H9 (cell line): ENCODE measurements around the gene ECEL1. TPM values are rescaled to one million over a fixed set of nuclear protein-coding genes. Genes with fewer than 3 reads are reported as not detected.

Experiments
- DNase-seq: peaks from one replicate; pipeline ENCODE4 v3.0.0-alpha.2; 2017
- H2AFZ ChIP-seq: one replicate; pipeline ENCODE4 v1.6.1; 2013; ENCODE audit warnings: mild to moderate bottlenecking, low read length, control low read depth, moderate library complexity
- H2AK5ac ChIP-seq: 2 replicates; pipeline ENCODE4 v1.6.1; 2013; ENCODE audit warnings: low read length, control low read depth, mixed read lengths; ENCODE audit not compliant: insufficient read length
- H2BK120ac ChIP-seq: one replicate; pipeline ENCODE4 v1.6.1; 2013; ENCODE audit warnings: low read depth, mild to moderate bottlenecking, low read length, control low read depth, inconsistent platforms; ENCODE audit not compliant: poor library complexity, severe bottlenecking
- H2BK12ac ChIP-seq: 2 replicates; pipeline ENCODE4 v1.6.1; 2013; ENCODE audit warnings: low read length, control low read depth, mixed read lengths, low read depth; ENCODE audit not compliant: insufficient read length
- H2BK15ac ChIP-seq: 2 replicates; pipeline ENCODE4 v1.6.1; 2013; ENCODE audit warnings: low read depth, low read length, control low read depth
- H2BK20ac ChIP-seq: one replicate; pipeline ENCODE4 v1.6.1; 2013; ENCODE audit warnings: low read depth, mild to moderate bottlenecking, low read length, control low read depth, inconsistent platforms; ENCODE audit not compliant: poor library complexity, severe bottlenecking
- H2BK5ac ChIP-seq: 2 replicates; pipeline ENCODE4 v1.6.1; 2013; ENCODE audit warnings: low read length, control low read depth, mixed read lengths; ENCODE audit not compliant: insufficient read length
- H3K14ac ChIP-seq: 2 replicates; pipeline ENCODE4 v1.6.1; 2013; ENCODE audit warnings: low read length, control low read depth; ENCODE audit not compliant: insufficient read depth
- H3K18ac ChIP-seq: 2 replicates; pipeline ENCODE4 v1.6.1; 2013; ENCODE audit warnings: low read depth, mild to moderate bottlenecking, mixed read lengths, low read length, control low read depth; ENCODE audit not compliant: insufficient read length
- H3K23ac ChIP-seq: 2 replicates; pipeline ENCODE4 v1.6.1; 2013; ENCODE audit warnings: low read length, control low read depth, mixed read lengths, low read depth; ENCODE audit not compliant: insufficient read length
- H3K23me2 ChIP-seq: 2 replicates; pipeline ENCODE4 v1.6.1; 2013; ENCODE audit warnings: low read depth, mild to moderate bottlenecking, mixed read lengths, low read length, control low read depth; ENCODE audit not compliant: insufficient read length, poor library complexity, severe bottlenecking
- H3K27ac ChIP-seq: 2 replicates; pipeline ENCODE4 v1.5.1; 2013; ENCODE audit warnings: low read length, control low read depth, mixed read lengths, low read depth; ENCODE audit not compliant: insufficient read length
- H3K27me3 ChIP-seq: 2 replicates; pipeline ENCODE4 v1.6.1; 2013; ENCODE audit warnings: low read length, control low read depth, inconsistent platforms; ENCODE audit not compliant: insufficient read depth
- H3K4ac ChIP-seq: 2 replicates; pipeline ENCODE4 v1.6.1; 2013; ENCODE audit warnings: low read depth, mild to moderate bottlenecking, control low read depth, inconsistent platforms, low read length, moderate library complexity
- H3K4me1 ChIP-seq: 2 replicates; pipeline ENCODE4 v1.6.1; 2013; ENCODE audit warnings: low read length, control low read depth, inconsistent platforms; ENCODE audit not compliant: insufficient read depth
- H3K4me2 ChIP-seq: 2 replicates; pipeline ENCODE4 v1.6.1; 2013; ENCODE audit warnings: low read length, control low read depth, mixed read lengths; ENCODE audit not compliant: insufficient read length, insufficient read depth
- H3K56ac ChIP-seq: 2 replicates; pipeline ENCODE4 v1.6.1; 2013; ENCODE audit warnings: low read depth, mild to moderate bottlenecking, mixed read lengths, low read length, control low read depth; ENCODE audit not compliant: insufficient read length
- H3K79me1 ChIP-seq: 2 replicates; pipeline ENCODE4 v1.6.1; 2013; ENCODE audit warnings: low read depth, mild to moderate bottlenecking, moderate library complexity, low read length, control low read depth, inconsistent platforms; ENCODE audit not compliant: insufficient read depth, poor library complexity, severe bottlenecking
- H3K79me2 ChIP-seq: 2 replicates; pipeline ENCODE4 v1.6.1; 2013; ENCODE audit warnings: low read length, control low read depth, inconsistent platforms; ENCODE audit not compliant: insufficient read depth
- H3K9ac ChIP-seq: 2 replicates; pipeline ENCODE4 v1.6.1; 2013; ENCODE audit warnings: low read length, control low read depth, mixed read lengths; ENCODE audit not compliant: insufficient read length; ENCODE audit errors: extremely low read depth
- H3K9me3 ChIP-seq: one replicate; pipeline ENCODE4 v1.6.1; 2013; ENCODE audit warnings: low read depth, low read length, inconsistent platforms; ENCODE audit not compliant: control insufficient read depth
- H3T11ph ChIP-seq: one replicate; pipeline ENCODE4 v1.6.1; 2013; ENCODE audit warnings: mild to moderate bottlenecking, low read length, control low read depth, inconsistent platforms
- H4K20me1 ChIP-seq: one replicate; pipeline ENCODE4 v1.6.1; 2013; ENCODE audit not compliant: control insufficient read depth, insufficient read length, insufficient read depth
- H4K5ac ChIP-seq: 2 replicates; pipeline ENCODE4 v1.6.1; 2013; ENCODE audit warnings: low read depth, mild to moderate bottlenecking, mixed read lengths, low read length, control low read depth; ENCODE audit not compliant: insufficient read length
- H4K8ac ChIP-seq: replicated peaks from 2 replicates; pipeline ENCODE4 v1.6.1; 2013; ENCODE audit warnings: low read length, control low read depth, mixed read lengths, low read depth; ENCODE audit not compliant: insufficient read length
- H4K91ac ChIP-seq: 2 replicates; pipeline ENCODE4 v1.6.1; 2013; ENCODE audit warnings: low read depth, mild to moderate bottlenecking, moderate library complexity, mixed read lengths, low read length, control low read depth; ENCODE audit not compliant: insufficient read length
- H3K27ac Mint-ChIP-seq, 3 experiments: 2 replicates in 2 of 3; 3 replicates in 1 of 3; pipeline ENCODE4 v1.8.0; 2020 to 2021; ENCODE audit warnings: mixed read lengths in 3 of 3, mild to moderate bottlenecking in 1 of 3, moderate library complexity in 1 of 3
- H3K27me3 Mint-ChIP-seq: 2 replicates; pipeline ENCODE4 v1.8.0; 2021; ENCODE audit warnings: low read depth, mild to moderate bottlenecking, moderate library complexity, mixed read lengths
- H3K36me3 Mint-ChIP-seq, 3 experiments: 2 replicates in 2 of 3; 3 replicates in 1 of 3; pipeline ENCODE4 v1.8.0; 2020 to 2021; ENCODE audit warnings: low read depth in 3 of 3, mixed read lengths in 3 of 3; ENCODE audit not compliant: insufficient read depth in 1 of 3
- H3K4me1 Mint-ChIP-seq, 2 experiments: 2 replicates each; pipeline ENCODE4 v1.8.0; 2020; ENCODE audit warnings: mixed read lengths in 2 of 2
- H3K4me3 Mint-ChIP-seq, 2 experiments: 2 replicates in 1 of 2; 3 replicates in 1 of 2; pipeline ENCODE4 v1.8.0; 2020 to 2021; ENCODE audit warnings: mild to moderate bottlenecking in 2 of 2, mixed read lengths in 2 of 2, moderate library complexity in 1 of 2
- H3K9me3 Mint-ChIP-seq, 2 experiments: 2 replicates in 1 of 2; 3 replicates in 1 of 2; pipeline ENCODE4 v1.8.0; 2020; ENCODE audit warnings: mild to moderate bottlenecking in 2 of 2, mixed read lengths in 2 of 2, moderate library complexity in 1 of 2
- WGBS: extraction: QIAGEN DNeasy Blood & Tissue Kit; methylation state at CpG from one replicate; pipeline ENCODE4 v1.1.7; 2013; ENCODE audit warnings: missing lambda C conversion rate, low lambda C conversion rate, mixed read lengths; ENCODE audit not compliant: insufficient read length; ENCODE audit errors: extremely low coverage; 5-methylcytosine and 5-hydroxymethylcytosine counted together
- total RNA-seq: library from RNA; stranded (reverse); gene quantifications from 2 replicates; pipeline ENCODE4 v1.2.1, GENCODE V29; 2021
- TF ChIP-seq, protein P1 (sequence below): fragments of 200-600 bp; sonication (generic); conservative IDR thresholded peaks from 3 replicates; pipeline ENCODE4 v1.8.0; 2021; ENCODE audit warnings: antibody characterized with exemption, mild to moderate bottlenecking

ECEL1 gene
- total RNA-seq, 1 experiment from 2014 or later, result 8.4 TPM

- H4K8ac ChIP-seq, result no peak overlapping the region
- H2BK20ac ChIP-seq, result no peak overlapping the region
- peaks cover 9% of the 10 kb centered on the region for H3K23me2 ChIP-seq
- Mint-ChIP-seq H3K27me3 (peaks cover 87% of the 10 kb centered on the region), H3K4me1 (peaks cover 20 to 34% of the 10 kb centered on the region in 2 experiments), H3K36me3 (peaks cover 0 to 8% (median 0%) of the 10 kb centered on the region in 3 experiments; a peak in 3 of 7 replicates), H3K27ac (no peak overlapping the region), H3K4me3 (peak overlapping the region; percentile 55 to 77), H3K9me3 (no peaks in the 10 kb centered on the region; a peak in 1 of 5 replicates)
- H2AFZ ChIP-seq, result no peak overlapping the region
- H3K9me3 ChIP-seq, result no peaks in the 10 kb centered on the region
- no peak overlapping the region for H2BK15ac ChIP-seq
- TF ChIP-seq, protein P1, sequence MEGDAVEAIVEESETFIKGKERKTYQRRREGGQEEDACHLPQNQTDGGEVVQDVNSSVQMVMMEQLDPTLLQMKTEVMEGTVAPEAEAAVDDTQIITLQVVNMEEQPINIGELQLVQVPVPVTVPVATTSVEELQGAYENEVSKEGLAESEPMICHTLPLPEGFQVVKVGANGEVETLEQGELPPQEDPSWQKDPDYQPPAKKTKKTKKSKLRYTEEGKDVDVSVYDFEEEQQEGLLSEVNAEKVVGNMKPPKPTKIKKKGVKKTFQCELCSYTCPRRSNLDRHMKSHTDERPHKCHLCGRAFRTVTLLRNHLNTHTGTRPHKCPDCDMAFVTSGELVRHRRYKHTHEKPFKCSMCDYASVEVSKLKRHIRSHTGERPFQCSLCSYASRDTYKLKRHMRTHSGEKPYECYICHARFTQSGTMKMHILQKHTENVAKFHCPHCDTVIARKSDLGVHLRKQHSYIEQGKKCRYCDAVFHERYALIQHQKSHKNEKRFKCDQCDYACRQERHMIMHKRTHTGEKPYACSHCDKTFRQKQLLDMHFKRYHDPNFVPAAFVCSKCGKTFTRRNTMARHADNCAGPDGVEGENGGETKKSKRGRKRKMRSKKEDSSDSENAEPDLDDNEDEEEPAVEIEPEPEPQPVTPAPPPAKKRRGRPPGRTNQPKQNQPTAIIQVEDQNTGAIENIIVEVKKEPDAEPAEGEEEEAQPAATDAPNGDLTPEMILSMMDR, result no peak
- H2BK5ac ChIP-seq, result no peak overlapping the region
- peaks cover 34% of the 10 kb centered on the region for H3K27me3 ChIP-seq
- H3K56ac ChIP-seq, result no peak overlapping the region
- peak; percentile 49 for DNase-seq
- no CpG with 5 or more reads among the region's 74 CpGs for WGBS
- no peak overlapping the region for H3K18ac ChIP-seq
- no peak overlapping the region for H4K91ac ChIP-seq
- H3K23ac ChIP-seq, result no peak overlapping the region
- H2BK120ac ChIP-seq, result no peak overlapping the region
- peaks cover 2% of the 10 kb centered on the region; the same call in 1 of the 2 replicates for H3K4me1 ChIP-seq
- peak overlapping the region; percentile 17; the same call in 1 of the 2 replicates for H3K14ac ChIP-seq
- no peaks in the 10 kb centered on the region for H3K79me1 ChIP-seq
- H3T11ph ChIP-seq, result no peak overlapping the region
- no peak overlapping the region for H3K9ac ChIP-seq
- peak overlapping the region; percentile 48 for H3K4me2 ChIP-seq
- no peak overlapping the region for H2AK5ac ChIP-seq
- H3K4ac ChIP-seq, result no peak overlapping the region
- no peak overlapping the region for H3K27ac ChIP-seq
- no peak overlapping the region for H4K5ac ChIP-seq
- no peak overlapping the region for H2BK12ac ChIP-seq
- no peaks in the 10 kb centered on the region for H3K79me2 ChIP-seq
- H4K20me1 ChIP-seq, result no peaks in the 10 kb centered on the region
Observed at GRCh38 chr2:232486558-232487384, 863 bp downstream of the ECEL1 start.
